Measurements from ENCODE around the gene SLX4IP. TPM values are rescaled to one million over a fixed set of nuclear protein-coding genes. Genes with fewer than 3 reads are reported as not detected.

The SLX4IP gene
- total RNA-seq, 1 experiment from 2014 or later: 11.1 TPM

DNA sequence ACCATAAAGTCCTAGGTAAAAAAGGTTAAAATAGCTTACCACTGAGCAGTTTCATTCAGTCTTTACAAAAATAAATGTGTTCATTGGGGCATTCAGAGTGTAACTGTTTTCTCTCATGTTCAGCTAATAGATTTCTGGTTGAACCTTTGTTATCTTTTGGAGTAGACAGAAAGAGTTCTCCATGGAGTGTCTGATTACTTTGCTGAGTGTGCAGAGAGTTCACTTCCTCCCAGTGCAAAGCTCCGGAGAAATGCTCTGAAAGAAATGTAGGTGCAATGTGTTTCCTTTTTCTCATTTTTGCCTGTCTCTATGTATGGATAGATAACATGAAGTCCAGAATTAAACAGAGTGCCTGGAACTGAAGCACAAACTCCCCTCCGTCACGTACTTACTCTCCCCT, 186.0 kb downstream of the SLX4IP start (continued):
- TF ChIP-seq, protein P1, sequence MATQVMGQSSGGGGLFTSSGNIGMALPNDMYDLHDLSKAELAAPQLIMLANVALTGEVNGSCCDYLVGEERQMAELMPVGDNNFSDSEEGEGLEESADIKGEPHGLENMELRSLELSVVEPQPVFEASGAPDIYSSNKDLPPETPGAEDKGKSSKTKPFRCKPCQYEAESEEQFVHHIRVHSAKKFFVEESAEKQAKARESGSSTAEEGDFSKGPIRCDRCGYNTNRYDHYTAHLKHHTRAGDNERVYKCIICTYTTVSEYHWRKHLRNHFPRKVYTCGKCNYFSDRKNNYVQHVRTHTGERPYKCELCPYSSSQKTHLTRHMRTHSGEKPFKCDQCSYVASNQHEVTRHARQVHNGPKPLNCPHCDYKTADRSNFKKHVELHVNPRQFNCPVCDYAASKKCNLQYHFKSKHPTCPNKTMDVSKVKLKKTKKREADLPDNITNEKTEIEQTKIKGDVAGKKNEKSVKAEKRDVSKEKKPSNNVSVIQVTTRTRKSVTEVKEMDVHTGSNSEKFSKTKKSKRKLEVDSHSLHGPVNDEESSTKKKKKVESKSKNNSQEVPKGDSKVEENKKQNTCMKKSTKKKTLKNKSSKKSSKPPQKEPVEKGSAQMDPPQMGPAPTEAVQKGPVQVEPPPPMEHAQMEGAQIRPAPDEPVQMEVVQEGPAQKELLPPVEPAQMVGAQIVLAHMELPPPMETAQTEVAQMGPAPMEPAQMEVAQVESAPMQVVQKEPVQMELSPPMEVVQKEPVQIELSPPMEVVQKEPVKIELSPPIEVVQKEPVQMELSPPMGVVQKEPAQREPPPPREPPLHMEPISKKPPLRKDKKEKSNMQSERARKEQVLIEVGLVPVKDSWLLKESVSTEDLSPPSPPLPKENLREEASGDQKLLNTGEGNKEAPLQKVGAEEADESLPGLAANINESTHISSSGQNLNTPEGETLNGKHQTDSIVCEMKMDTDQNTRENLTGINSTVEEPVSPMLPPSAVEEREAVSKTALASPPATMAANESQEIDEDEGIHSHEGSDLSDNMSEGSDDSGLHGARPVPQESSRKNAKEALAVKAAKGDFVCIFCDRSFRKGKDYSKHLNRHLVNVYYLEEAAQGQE (IDR thresholded peaks at IDR 0.05; ENCODE audit: low read depth): no peak

- CTCF ChIA-PET: no interaction called here
- intact Hi-C loops (cut with micrococcal nuclease): no loop called here
- H3K27ac ChIP-seq (ENCODE audit: low read depth, low read length): no peak overlapping the region
Measured at GRCh38 chr20:10622657-10623418, 187.7 kb downstream of the SLX4IP start.

More at GRCh38 chr20:10622657-10623418, 187.7 kb downstream of the SLX4IP start:
- H3K4me2 ChIP-seq (ENCODE audit: low read length): no peak overlapping the region
- no peaks in the 10 kb centered on the region for H3K9me3 ChIP-seq (ENCODE audit: control insufficient read depth in 1 of 2, insufficient read depth in 1 of 2, low read depth in 1 of 2, low read length in 2 of 2)
- peaks cover 4 to 12% of the 10 kb centered on the region in 2 experiments for H3K4me1 ChIP-seq (ENCODE audit: control insufficient read depth in 1 of 2, insufficient read depth in 2 of 2, low read length in 2 of 2)
- RAD21 ChIA-PET (ENCODE audit: low non-redundant PET in 1 of 2, low total read pairs in 2 of 2, uncharacterized antibody in 2 of 2, unreplicated experiment in 2 of 2): no interaction called here
- BruUV-seq (replicated peaks): no TSS peak
- H4K20me1 ChIP-seq (ENCODE audit: insufficient read depth): no peaks in the 10 kb centered on the region
- POLR2A ChIA-PET: no interaction called here
- no peaks in the 10 kb centered on the region for H3K27me3 ChIP-seq (ENCODE audit: insufficient read depth, low read length)
- no peak overlapping the region for H3K4me3 ChIP-seq (replicated peaks in 1 of 2; ENCODE audit: low read depth in 1 of 2, low read length in 2 of 2)
- no peaks in the 10 kb centered on the region for H3K9me2 ChIP-seq (ENCODE audit: insufficient read depth)
- no peaks in the 10 kb centered on the region for H3K36me3 ChIP-seq (ENCODE audit: control insufficient read depth in 1 of 2, insufficient read depth in 2 of 2, low read length in 2 of 2)
- DNase-seq (ENCODE audit: low read depth, low spot score) (no peak), ATAC-seq (no peak)
- H3K9ac ChIP-seq (ENCODE audit: low read length): no peak overlapping the region
- H2AFZ ChIP-seq (ENCODE audit: low read depth, low read length, poor library complexity, severe bottlenecking): no peak overlapping the region
- TF ChIP-seq, protein P2, sequence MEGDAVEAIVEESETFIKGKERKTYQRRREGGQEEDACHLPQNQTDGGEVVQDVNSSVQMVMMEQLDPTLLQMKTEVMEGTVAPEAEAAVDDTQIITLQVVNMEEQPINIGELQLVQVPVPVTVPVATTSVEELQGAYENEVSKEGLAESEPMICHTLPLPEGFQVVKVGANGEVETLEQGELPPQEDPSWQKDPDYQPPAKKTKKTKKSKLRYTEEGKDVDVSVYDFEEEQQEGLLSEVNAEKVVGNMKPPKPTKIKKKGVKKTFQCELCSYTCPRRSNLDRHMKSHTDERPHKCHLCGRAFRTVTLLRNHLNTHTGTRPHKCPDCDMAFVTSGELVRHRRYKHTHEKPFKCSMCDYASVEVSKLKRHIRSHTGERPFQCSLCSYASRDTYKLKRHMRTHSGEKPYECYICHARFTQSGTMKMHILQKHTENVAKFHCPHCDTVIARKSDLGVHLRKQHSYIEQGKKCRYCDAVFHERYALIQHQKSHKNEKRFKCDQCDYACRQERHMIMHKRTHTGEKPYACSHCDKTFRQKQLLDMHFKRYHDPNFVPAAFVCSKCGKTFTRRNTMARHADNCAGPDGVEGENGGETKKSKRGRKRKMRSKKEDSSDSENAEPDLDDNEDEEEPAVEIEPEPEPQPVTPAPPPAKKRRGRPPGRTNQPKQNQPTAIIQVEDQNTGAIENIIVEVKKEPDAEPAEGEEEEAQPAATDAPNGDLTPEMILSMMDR (IDR thresholded peaks at IDR 0.05 in 2 of 3, conservative IDR thresholded peaks at IDR 0.05 in 1 of 3; ENCODE audit: borderline replicate concordance in 1 of 3, insufficient read depth in 1 of 3, low read depth in 2 of 3, low read length in 2 of 3): no peak
- no peak for TF ChIP-seq RAD21 (IDR thresholded peaks at IDR 0.05; ENCODE audit: low read depth)
- no peak for TF ChIP-seq EGR1 (IDR thresholded peaks at IDR 0.05; ENCODE audit: low read depth)
- no peak for TF ChIP-seq ZNF274 (IDR thresholded peaks at IDR 0.05; ENCODE audit: low read depth, low read length)
- no peak for TF ChIP-seq POLR2A (IDR thresholded peaks at IDR 0.05; ENCODE audit: borderline replicate concordance, extremely low read depth, insufficient read depth, insufficient read length)
- TF ChIP-seq CBX3 (IDR thresholded peaks at IDR 0.05; ENCODE audit: low read depth): no peak
- no peak for TF ChIP-seq SIN3A (IDR thresholded peaks at IDR 0.05; ENCODE audit: low read depth)
- TF ChIP-seq ATF3 (IDR thresholded peaks at IDR 0.05): no peak
- TF ChIP-seq ZFX (IDR thresholded peaks at IDR 0.05): no peak
- TF ChIP-seq EZH2phosphoT487 (IDR thresholded peaks at IDR 0.05; ENCODE audit: borderline replicate concordance): no peak
- no peak for TF ChIP-seq ELF1 (IDR thresholded peaks at IDR 0.05; ENCODE audit: borderline replicate concordance, low read depth)
- no peak for TF ChIP-seq SRF (IDR thresholded peaks at IDR 0.05; ENCODE audit: low read depth)
- TF ChIP-seq TCF7L2 (IDR thresholded peaks at IDR 0.05; ENCODE audit: borderline replicate concordance, extremely low read depth, insufficient read depth, insufficient read length): no peak
- no peak for TF ChIP-seq FOSL1 (IDR thresholded peaks at IDR 0.05; ENCODE audit: low read depth)
- no peaks in the 10 kb centered on the region for H3K79me2 ChIP-seq (ENCODE audit: insufficient read depth, low read length)

Measured in HCT116 (cell line).